ENCODE data around the gene UNG. TPM values are rescaled to one million over a fixed set of nuclear protein-coding genes. Genes with fewer than 3 reads are reported as not detected.

UNG gene
- total and polyA plus RNA-seq, 9 of the 15 experiments (the other 6 are each of a cell fraction or from before 2014, with no cell fraction given): 8.4 to 59.8 (median 41.0) TPM

GRCh38 chr12:109154451-109155438, 57.3 kb downstream of the UNG start (continued):
- TF ChIP-seq ZNF79 (CRISPR knock-in tag; IDR thresholded peaks at IDR 0.05; ENCODE audit: low read depth) (no peak), POLR2AphosphoS5 (IDR thresholded peaks at IDR 0.05; ENCODE audit: control insufficient read depth, insufficient read depth, low read depth, low read length) (no peak), ZBTB43 (CRISPR knock-in tag; IDR thresholded peaks at IDR 0.05) (no peak), SMAD4 (CRISPR knock-in tag; conservative IDR thresholded peaks at IDR 0.05) (0 out of 2 replicates have a peak, but pooled peaks have one; percentile 10), SIN3A (IDR thresholded peaks at IDR 0.05; ENCODE audit: borderline replicate concordance in 2 of 2, control insufficient read depth in 1 of 2, low read depth in 2 of 2, low read length in 2 of 2) (0 out of 4 replicates have a peak, but pooled peaks of 1 of the 2 experiments have one; percentile 4), FOXP4 (CRISPR knock-in tag; IDR thresholded peaks at IDR 0.05; ENCODE audit: borderline replicate concordance) (no peak), ZNF431 (CRISPR knock-in tag; IDR thresholded peaks at IDR 0.05) (no peak), GATAD2A (IDR thresholded peaks at IDR 0.05) (no peak), ZNF121 (CRISPR knock-in tag; conservative IDR thresholded peaks at IDR 0.05) (no peak), ZNF764 (CRISPR knock-in tag; IDR thresholded peaks at IDR 0.05; ENCODE audit: low read depth) (no peak), CREM (IDR thresholded peaks at IDR 0.05; ENCODE audit: low read depth) (peak; percentile 62), ZBTB40 (IDR thresholded peaks at IDR 0.05) (0 out of 2 replicates have a peak, but pooled peaks have one; percentile 19), ZBTB40 (CRISPR knock-in tag; IDR thresholded peaks at IDR 0.05) (no peak), BDP1 (IDR thresholded peaks at IDR 0.05; ENCODE audit: insufficient read depth, insufficient read length) (no peak)

Measured in K562 (cell line).